Hepatocyte (in vitro differentiated cells): ENCODE data around the gene PRDM16. TPM values are rescaled to one million over a fixed set of nuclear protein-coding genes. Genes with fewer than 3 reads are reported as not detected.

Source experiments
- DNase-seq: peaks from one replicate; pipeline ENCODE4 v3.0.0-alpha.2; 2016; ENCODE audit warnings: low spot score
- H2AFZ ChIP-seq: fragments of 200-600 bp; sonication (generic); 2 replicates; pipeline ENCODE4 v1.6.0; 2016; ENCODE audit warnings: antibody characterized with exemption, mild to moderate bottlenecking
- H3K27ac ChIP-seq: fragments of 200-600 bp; sonication (generic); 2 replicates; pipeline ENCODE4 v1.5.1; 2016; ENCODE audit warnings: mild to moderate bottlenecking
- H3K27me3 ChIP-seq: fragments of 200-600 bp; sonication (generic); 2 replicates; pipeline ENCODE4 v1.6.1; 2016
- H3K36me3 ChIP-seq: fragments of 200-600 bp; sonication (generic); replicated peaks from 2 replicates; pipeline ENCODE4 v1.5.1; 2016; ENCODE audit warnings: low read depth; ENCODE audit not compliant: insufficient read depth
- H3K4me1 ChIP-seq: fragments of 200-600 bp; sonication (generic); 2 replicates; pipeline ENCODE4 v1.5.1; 2016; ENCODE audit warnings: mild to moderate bottlenecking, moderate library complexity; ENCODE audit not compliant: insufficient read depth
- H3K4me2 ChIP-seq: fragments of 200-600 bp; sonication (generic); 2 replicates; pipeline ENCODE4 v1.6.0; 2016
- H3K4me3 ChIP-seq: fragments of 200-600 bp; sonication (generic); 2 replicates; pipeline ENCODE4 v1.5.1; 2016; ENCODE audit warnings: mild to moderate bottlenecking
- H3K79me2 ChIP-seq: fragments of 200-600 bp; sonication (generic); 2 replicates; pipeline ENCODE4 v1.6.0; 2017; ENCODE audit warnings: mild to moderate bottlenecking
- H3K9me2 ChIP-seq: fragments of 200-600 bp; sonication (generic); replicated peaks from 2 replicates; pipeline ENCODE4 v1.6.0; 2017; ENCODE audit warnings: mild to moderate bottlenecking; ENCODE audit not compliant: insufficient read depth
- H3K9me3 ChIP-seq: fragments of 200-600 bp; sonication (generic); 2 replicates; pipeline ENCODE4 v1.5.1; 2016; ENCODE audit warnings: low read depth, mild to moderate bottlenecking
- H4K20me1 ChIP-seq: fragments of 200-600 bp; sonication (generic); 2 replicates; pipeline ENCODE4 v1.6.0; 2016; ENCODE audit warnings: mild to moderate bottlenecking; ENCODE audit not compliant: insufficient read depth, poor library complexity, severe bottlenecking
- EZH2 ChIP-seq: fragments of 200-600 bp; sonication (generic); IDR thresholded peaks from 2 replicates; pipeline ENCODE4 v1.6.1; 2016; ENCODE audit warnings: antibody characterized with exemption, mild to moderate bottlenecking, borderline replicate concordance
- EZH2phosphoT487 ChIP-seq: fragments of 200-600 bp; sonication (generic); IDR thresholded peaks from one replicate; pipeline ENCODE4 v1.6.1; 2018; ENCODE audit warnings: antibody characterized with exemption, mild to moderate bottlenecking, low read depth, moderate library complexity; ENCODE audit not compliant: unreplicated experiment, severe bottlenecking
- WGBS: methylation state at CpG from one replicate; pipeline ENCODE4 v1.1.6; 2016; ENCODE audit warnings: low lambda C conversion rate; ENCODE audit errors: missing lambda C conversion rate; 5-methylcytosine and 5-hydroxymethylcytosine counted together
- polyA plus RNA-seq: library from polyadenylated mRNA; unstranded; fragments of >200 nt; fragmentation: Nextera tagmentation; extraction: Ambion mirVana; gene quantifications from 2 replicates; pipeline ENCODE4 v1.2.1, GENCODE V29; 2016
- total RNA-seq: library from RNA; depleted of rRNA; stranded (reverse); fragments of >200 nt; gene quantifications from 2 replicates; pipeline ENCODE4 v1.2.3, GENCODE V29; 2014
- TF ChIP-seq, protein P1 (sequence below): fragments of 200-600 bp; sonication (generic); IDR thresholded peaks from 2 replicates; pipeline ENCODE4 v1.5.1; 2016; ENCODE audit warnings: antibody characterized with exemption, mild to moderate bottlenecking; ENCODE audit not compliant: poor library complexity

The PRDM16 gene
- total and polyA plus RNA-seq, 2 experiments from 2014 or later = 8.1 to 9.9 TPM

DNA sequence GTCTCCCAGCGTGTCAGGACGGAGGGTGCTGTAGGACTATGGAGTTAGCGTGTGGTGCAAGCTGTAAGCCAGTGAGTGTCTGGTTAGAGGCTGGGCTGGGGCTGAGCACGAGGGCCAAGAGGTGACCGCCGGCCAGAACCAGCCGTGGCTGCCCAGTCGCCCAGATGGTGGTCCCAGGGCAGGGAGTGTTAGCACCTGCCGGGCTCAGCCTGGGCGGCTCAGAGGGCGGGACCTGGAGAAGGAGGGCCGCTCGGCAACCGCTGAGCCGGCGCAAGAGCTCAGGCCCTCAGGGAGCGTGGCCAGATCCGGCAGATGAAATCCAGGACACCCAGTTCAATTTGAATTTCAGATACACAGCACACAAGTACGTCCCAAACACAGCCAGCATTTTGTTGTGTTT is 87.9 kb downstream of the PRDM16 start:
- no peak for DNase-seq
- 78% methylated on average over 19 of the region's 19 CpGs for WGBS
- H3K4me2 ChIP-seq = no peak overlapping the region
- H3K9me2 ChIP-seq = no peaks in the 10 kb centered on the region
- H4K20me1 ChIP-seq = no peaks in the 10 kb centered on the region
- H2AFZ ChIP-seq = no peak overlapping the region
- H3K79me2 ChIP-seq = no peaks in the 10 kb centered on the region
- H3K27ac ChIP-seq = no peak overlapping the region
- H3K27me3 ChIP-seq = no peaks in the 10 kb centered on the region
- H3K4me1 ChIP-seq = no peaks in the 10 kb centered on the region
- no peaks in the 10 kb centered on the region for H3K9me3 ChIP-seq
- no peak overlapping the region for H3K4me3 ChIP-seq
- TF ChIP-seq EZH2 = no peak
- TF ChIP-seq, protein P1, sequence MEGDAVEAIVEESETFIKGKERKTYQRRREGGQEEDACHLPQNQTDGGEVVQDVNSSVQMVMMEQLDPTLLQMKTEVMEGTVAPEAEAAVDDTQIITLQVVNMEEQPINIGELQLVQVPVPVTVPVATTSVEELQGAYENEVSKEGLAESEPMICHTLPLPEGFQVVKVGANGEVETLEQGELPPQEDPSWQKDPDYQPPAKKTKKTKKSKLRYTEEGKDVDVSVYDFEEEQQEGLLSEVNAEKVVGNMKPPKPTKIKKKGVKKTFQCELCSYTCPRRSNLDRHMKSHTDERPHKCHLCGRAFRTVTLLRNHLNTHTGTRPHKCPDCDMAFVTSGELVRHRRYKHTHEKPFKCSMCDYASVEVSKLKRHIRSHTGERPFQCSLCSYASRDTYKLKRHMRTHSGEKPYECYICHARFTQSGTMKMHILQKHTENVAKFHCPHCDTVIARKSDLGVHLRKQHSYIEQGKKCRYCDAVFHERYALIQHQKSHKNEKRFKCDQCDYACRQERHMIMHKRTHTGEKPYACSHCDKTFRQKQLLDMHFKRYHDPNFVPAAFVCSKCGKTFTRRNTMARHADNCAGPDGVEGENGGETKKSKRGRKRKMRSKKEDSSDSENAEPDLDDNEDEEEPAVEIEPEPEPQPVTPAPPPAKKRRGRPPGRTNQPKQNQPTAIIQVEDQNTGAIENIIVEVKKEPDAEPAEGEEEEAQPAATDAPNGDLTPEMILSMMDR = no peak
- TF ChIP-seq EZH2phosphoT487 = no peak
- no peaks in the 10 kb centered on the region for H3K36me3 ChIP-seq

DNA sequence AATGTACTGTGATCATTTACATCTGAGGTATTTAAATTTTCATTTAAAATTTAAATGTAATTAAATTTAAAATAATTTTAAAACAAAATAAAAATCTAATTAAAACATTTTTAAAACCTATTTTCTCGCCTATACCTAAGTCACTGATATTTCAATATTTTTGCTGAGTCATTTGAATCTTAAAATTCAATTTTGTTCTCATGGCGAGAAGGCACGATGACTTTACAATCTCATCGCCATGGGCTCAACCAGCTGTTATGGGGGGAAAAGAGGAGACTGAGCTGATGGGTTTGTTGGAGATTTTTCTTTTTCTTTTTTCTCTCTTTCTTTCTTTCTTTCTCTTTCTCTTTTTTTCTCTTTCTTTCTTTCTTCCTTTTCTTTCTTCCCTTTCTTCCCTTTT is 89.3 kb downstream of the PRDM16 start:
- no peaks in the 10 kb centered on the region for H3K4me1 ChIP-seq
- H3K9me2 ChIP-seq = no peaks in the 10 kb centered on the region
- no peak overlapping the region for H3K27ac ChIP-seq
- H3K36me3 ChIP-seq = no peaks in the 10 kb centered on the region
- 94% methylated on average over 4 of the region's 4 CpGs for WGBS
- H3K9me3 ChIP-seq = no peaks in the 10 kb centered on the region
- H3K4me2 ChIP-seq = no peak overlapping the region
- H4K20me1 ChIP-seq = no peaks in the 10 kb centered on the region
- TF ChIP-seq EZH2 = no peak
- TF ChIP-seq, protein P1 = no peak
- TF ChIP-seq EZH2phosphoT487 = no peak
- no peaks in the 10 kb centered on the region for H3K27me3 ChIP-seq
- H3K4me3 ChIP-seq = no peak overlapping the region
- no peaks in the 10 kb centered on the region for H3K79me2 ChIP-seq
- DNase-seq = no peak
- no peak overlapping the region for H2AFZ ChIP-seq

DNA sequence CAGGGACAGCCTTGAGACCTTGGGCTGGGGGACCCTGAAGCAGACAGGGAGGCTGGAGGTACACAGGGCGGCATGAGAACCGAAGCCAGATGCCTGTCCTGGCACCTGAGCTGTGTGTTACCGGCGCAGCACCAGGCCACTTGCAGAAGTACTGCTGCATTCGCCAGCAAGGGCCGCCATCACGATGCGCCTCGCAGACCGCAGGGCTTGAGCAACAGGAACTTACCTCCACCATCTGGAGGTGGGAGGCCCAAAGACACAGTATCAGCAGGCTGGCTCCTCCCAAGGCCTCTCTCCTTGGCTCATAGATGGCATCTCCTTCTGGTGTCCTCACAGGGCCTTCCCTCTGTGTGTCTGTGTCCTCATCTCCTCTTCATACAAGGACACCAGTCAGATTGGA is 90.1 kb downstream of the PRDM16 start:
- no peak overlapping the region for H2AFZ ChIP-seq
- H3K4me2 ChIP-seq = no peak overlapping the region
- no peaks in the 10 kb centered on the region for H3K9me3 ChIP-seq
- H3K4me1 ChIP-seq = no peaks in the 10 kb centered on the region
- DNase-seq = no peak
- WGBS = 98% methylated on average over 10 of the region's 10 CpGs
- no peak overlapping the region for H3K27ac ChIP-seq
- H3K4me3 ChIP-seq = no peak overlapping the region
- no peaks in the 10 kb centered on the region for H3K36me3 ChIP-seq
- TF ChIP-seq EZH2phosphoT487 (no peak), EZH2 (no peak)
- TF ChIP-seq, protein P1 = no peak
- H3K79me2 ChIP-seq = no peaks in the 10 kb centered on the region
- H4K20me1 ChIP-seq = no peaks in the 10 kb centered on the region
- H3K9me2 ChIP-seq = no peaks in the 10 kb centered on the region
- no peaks in the 10 kb centered on the region for H3K27me3 ChIP-seq

DNA sequence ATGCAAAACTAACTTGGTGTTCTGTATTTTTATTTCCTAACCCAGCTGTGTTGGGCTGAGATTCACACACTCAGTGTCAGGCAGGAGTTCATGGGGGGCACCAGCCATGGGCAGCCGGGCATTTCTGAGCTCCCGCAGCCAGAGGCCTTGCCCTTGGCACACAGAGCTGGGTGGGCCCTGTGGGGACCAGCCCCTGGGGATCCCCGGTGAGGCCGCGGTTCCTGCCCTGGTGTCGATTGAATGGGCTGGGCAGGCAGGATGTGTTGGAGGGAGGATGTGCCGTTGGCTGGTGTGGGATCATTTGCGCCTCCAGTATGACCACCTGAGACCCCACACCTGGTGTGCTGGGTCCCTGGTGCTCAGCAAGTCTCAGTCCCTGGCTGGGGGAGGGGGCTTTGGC is 91.0 kb downstream of the PRDM16 start:
- H3K79me2 ChIP-seq = no peaks in the 10 kb centered on the region
- WGBS = 94% methylated on average over 8 of the region's 8 CpGs
- no peaks in the 10 kb centered on the region for H3K36me3 ChIP-seq
- DNase-seq = no peak
- no peaks in the 10 kb centered on the region for H3K9me2 ChIP-seq
- H3K4me1 ChIP-seq = no peaks in the 10 kb centered on the region
- no peak overlapping the region for H3K27ac ChIP-seq
- H3K4me2 ChIP-seq = no peak overlapping the region
- H3K4me3 ChIP-seq = no peak overlapping the region
- no peak overlapping the region for H2AFZ ChIP-seq
- TF ChIP-seq EZH2phosphoT487 (no peak), EZH2 (no peak)
- TF ChIP-seq, protein P1 = no peak
- H3K9me3 ChIP-seq = no peaks in the 10 kb centered on the region
- no peaks in the 10 kb centered on the region for H3K27me3 ChIP-seq
- no peaks in the 10 kb centered on the region for H4K20me1 ChIP-seq
